ENCODE data around the gene PHETA1. TPM values are rescaled to one million over a fixed set of nuclear protein-coding genes. Genes with fewer than 3 reads are reported as not detected.

PHETA1 gene
- total RNA-seq, 2 donors from 2014 or later, result 1.1 to 1.2 TPM

- Mint-ChIP-seq H3K27ac (no peak overlapping the region), H3K27me3 (peaks cover 14% of the 10 kb centered on the region), H3K9me3 (no peaks in the 10 kb centered on the region)
Measured at GRCh38 chr12:111318450-111318849, 50.4 kb downstream of the PHETA1 start.

GRCh38 chr12:111316671-111317070 is 52.2 kb downstream of the PHETA1 start:
- H3K27me3 Mint-ChIP-seq, result peaks cover 14% of the 10 kb centered on the region
- no peak overlapping the region for H3K4me3 Mint-ChIP-seq
- H3K27ac Mint-ChIP-seq, result no peak overlapping the region
- no peaks in the 10 kb centered on the region for H3K9me3 Mint-ChIP-seq
- no peaks in the 10 kb centered on the region for H3K36me3 Mint-ChIP-seq (ENCODE audit: low read depth)
- no peaks in the 10 kb centered on the region for H3K4me1 Mint-ChIP-seq
- ATAC-seq (replicated peaks), result no peak

More at GRCh38 chr12:111318450-111318849, 50.4 kb downstream of the PHETA1 start:
- ATAC-seq (replicated peaks), result no peak
- H3K4me3 Mint-ChIP-seq, result no peak overlapping the region
- no peaks in the 10 kb centered on the region for H3K4me1 Mint-ChIP-seq
- no peaks in the 10 kb centered on the region for H3K36me3 Mint-ChIP-seq (ENCODE audit: low read depth)

GRCh38 chr12:111314953-111315539 is 53.8 kb downstream of the PHETA1 start:
- Mint-ChIP-seq H3K36me3 (ENCODE audit: low read depth) (no peaks in the 10 kb centered on the region), H3K27me3 (peaks cover 14% of the 10 kb centered on the region), H3K9me3 (no peaks in the 10 kb centered on the region), H3K4me1 (no peaks in the 10 kb centered on the region), H3K4me3 (no peak overlapping the region), H3K27ac (no peak overlapping the region)
- no peak for ATAC-seq (replicated peaks)

GRCh38 chr12:111313833-111314259 is 55.0 kb downstream of the PHETA1 start:
- Mint-ChIP-seq H3K36me3 (ENCODE audit: low read depth) (no peaks in the 10 kb centered on the region), H3K4me3 (no peak overlapping the region)

GRCh38 chr12:111312708-111313107 is 56.2 kb downstream of the PHETA1 start:
- Mint-ChIP-seq H3K27ac (no peak overlapping the region), H3K4me3 (no peak overlapping the region)

More at GRCh38 chr12:111313833-111314259, 55.0 kb downstream of the PHETA1 start:
- no peak overlapping the region for H3K27ac Mint-ChIP-seq
- peak; percentile 64 for ATAC-seq (replicated peaks)
- peaks cover 14% of the 10 kb centered on the region for H3K27me3 Mint-ChIP-seq
- peaks cover 6% of the 10 kb centered on the region for H3K4me1 Mint-ChIP-seq
- no peaks in the 10 kb centered on the region for H3K9me3 Mint-ChIP-seq

GRCh38 chr12:111312016-111312415 is 56.9 kb downstream of the PHETA1 start:
- Mint-ChIP-seq H3K4me3 (no peak overlapping the region), H3K36me3 (ENCODE audit: low read depth) (no peaks in the 10 kb centered on the region), H3K9me3 (no peaks in the 10 kb centered on the region), H3K27me3 (peaks cover 10% of the 10 kb centered on the region), H3K27ac (no peak overlapping the region), H3K4me1 (peaks cover 6% of the 10 kb centered on the region)
- ATAC-seq (replicated peaks), result no peak

More at GRCh38 chr12:111312708-111313107, 56.2 kb downstream of the PHETA1 start:
- H3K36me3 Mint-ChIP-seq (ENCODE audit: low read depth), result no peaks in the 10 kb centered on the region
- peaks cover 14% of the 10 kb centered on the region for H3K27me3 Mint-ChIP-seq
- peaks cover 6% of the 10 kb centered on the region for H3K4me1 Mint-ChIP-seq
- ATAC-seq (replicated peaks), result no peak
- no peaks in the 10 kb centered on the region for H3K9me3 Mint-ChIP-seq

- H3K36me3 Mint-ChIP-seq (ENCODE audit: low read depth), result no peaks in the 10 kb centered on the region
- peaks cover 6% of the 10 kb centered on the region for H3K4me1 Mint-ChIP-seq
- H3K9me3 Mint-ChIP-seq, result no peaks in the 10 kb centered on the region
- no peak for ATAC-seq (replicated peaks)
- H3K4me3 Mint-ChIP-seq, result no peak overlapping the region
- H3K27ac Mint-ChIP-seq, result no peak overlapping the region
- peaks cover 5% of the 10 kb centered on the region for H3K27me3 Mint-ChIP-seq
Measured at GRCh38 chr12:111311011-111311410, 57.9 kb downstream of the PHETA1 start.

Other genes starting within 250 kb of the PHETA1 start
- gene SH2B3, start 36.8 kb upstream of the PHETA1 start, total RNA-seq, result 10 to 100 TPM in 1 of 2 donors, 1 to 10 TPM in 1; 8.5 to 12.1 TPM
- 10 to 100 TPM; 40.4 to 54.7 TPM for gene ATXN2, start 230.2 kb upstream of the PHETA1 start, total RNA-seq